IPS-15b (cell line): Measurements from ENCODE around the gene XRCC3.

Experiments
- H3K27me3 ChIP-seq: one replicate; pipeline ENCODE4 v1.6.1; 2013; ENCODE audit warnings: low read length; ENCODE audit not compliant: control insufficient read depth, insufficient read depth
- H3K36me3 ChIP-seq: one replicate; pipeline ENCODE4 v1.6.1; 2013; ENCODE audit warnings: low read length; ENCODE audit not compliant: control insufficient read depth, insufficient read depth
- H3K4me1 ChIP-seq: one replicate; pipeline ENCODE4 v1.6.1; 2013; ENCODE audit warnings: mild to moderate bottlenecking, low read length; ENCODE audit not compliant: control insufficient read depth, insufficient read depth
- H3K4me3 ChIP-seq: one replicate; pipeline ENCODE4 v1.5.1; 2013; ENCODE audit warnings: low read depth, low read length
- H3K9ac ChIP-seq: one replicate; pipeline ENCODE4 v1.6.1; 2013; ENCODE audit warnings: low read depth, mild to moderate bottlenecking, low read length
- H3K9me3 ChIP-seq: one replicate; pipeline ENCODE4 v1.6.1; 2013; ENCODE audit warnings: mild to moderate bottlenecking, low read length; ENCODE audit not compliant: control insufficient read depth, insufficient read depth

The XRCC3 gene

GRCh38 chr14:103707329-103708263, 7.7 kb downstream of the XRCC3 start:
- Histone ChIP-seq H3K4me3 (no peak overlapping the region), H3K9ac (no peak overlapping the region), H3K36me3 (peaks cover 54% of the 10 kb centered on the region), H3K27me3 (no peaks in the 10 kb centered on the region), H3K9me3 (no peaks in the 10 kb centered on the region), H3K4me1 (no peaks in the 10 kb centered on the region)

GRCh38 chr14:103706551-103707328, 8.5 kb downstream of the XRCC3 start:
- Histone ChIP-seq H3K4me1 (no peaks in the 10 kb centered on the region), H3K4me3 (no peak overlapping the region), H3K9ac (no peak overlapping the region), H3K27me3 (no peaks in the 10 kb centered on the region), H3K9me3 (no peaks in the 10 kb centered on the region), H3K36me3 (peaks cover 62% of the 10 kb centered on the region)

- H3K4me1 ChIP-seq, result no peaks in the 10 kb centered on the region
- no peak overlapping the region for H3K9ac ChIP-seq
- peaks cover 67% of the 10 kb centered on the region for H3K36me3 ChIP-seq
- no peaks in the 10 kb centered on the region for H3K9me3 ChIP-seq
- no peak overlapping the region for H3K4me3 ChIP-seq
- no peaks in the 10 kb centered on the region for H3K27me3 ChIP-seq
These were observed 9.6 kb downstream of the XRCC3 start for GRCh38 chr14:103705504-103706284.

- Histone ChIP-seq H3K4me1 (no peaks in the 10 kb centered on the region), H3K36me3 (peaks cover 68% of the 10 kb centered on the region), H3K4me3 (no peak overlapping the region), H3K9ac (no peak overlapping the region), H3K9me3 (no peaks in the 10 kb centered on the region), H3K27me3 (no peaks in the 10 kb centered on the region)
These were observed 10.1 kb downstream of the XRCC3 start for GRCh38 chr14:103705118-103705503.

GRCh38 chr14:103704708-103705107, 10.5 kb downstream of the XRCC3 start:
- H3K36me3 ChIP-seq, result peaks cover 68% of the 10 kb centered on the region
- no peaks in the 10 kb centered on the region for H3K4me1 ChIP-seq
- no peak overlapping the region for H3K4me3 ChIP-seq

GRCh38 chr14:103703433-103704385, 11.5 kb downstream of the XRCC3 start:
- H3K9me3 ChIP-seq, result no peaks in the 10 kb centered on the region
- peaks cover 70% of the 10 kb centered on the region for H3K36me3 ChIP-seq
- H3K27me3 ChIP-seq, result no peaks in the 10 kb centered on the region
- no peak overlapping the region for H3K4me3 ChIP-seq
- H3K4me1 ChIP-seq, result no peaks in the 10 kb centered on the region
- no peak overlapping the region for H3K9ac ChIP-seq

More at GRCh38 chr14:103704708-103705107, 10.5 kb downstream of the XRCC3 start:
- H3K9ac ChIP-seq, result no peak overlapping the region
- no peaks in the 10 kb centered on the region for H3K27me3 ChIP-seq
- no peaks in the 10 kb centered on the region for H3K9me3 ChIP-seq

- Histone ChIP-seq H3K36me3 (peaks cover 68% of the 10 kb centered on the region), H3K4me3 (no peak overlapping the region), H3K9me3 (no peaks in the 10 kb centered on the region), H3K9ac (no peak overlapping the region), H3K27me3 (no peaks in the 10 kb centered on the region), H3K4me1 (no peaks in the 10 kb centered on the region)
These were observed 12.5 kb downstream of the XRCC3 start for GRCh38 chr14:103702497-103703432.

GRCh38 chr14:103702095-103702494, 13.2 kb downstream of the XRCC3 start:
- Histone ChIP-seq H3K27me3 (no peaks in the 10 kb centered on the region), H3K36me3 (peaks cover 62% of the 10 kb centered on the region), H3K9ac (no peak overlapping the region), H3K4me1 (no peaks in the 10 kb centered on the region), H3K4me3 (no peak overlapping the region), H3K9me3 (no peaks in the 10 kb centered on the region)

GRCh38 chr14:103700753-103701490, 14.3 kb downstream of the XRCC3 start:
- Histone ChIP-seq H3K9me3 (no peaks in the 10 kb centered on the region), H3K4me1 (no peaks in the 10 kb centered on the region), H3K4me3 (no peak overlapping the region), H3K36me3 (peaks cover 50% of the 10 kb centered on the region), H3K27me3 (no peaks in the 10 kb centered on the region), H3K9ac (no peak overlapping the region)
